HepG2 (cell line): ENCODE results near the gene PCGF2. TPM values are rescaled to one million over a fixed set of nuclear protein-coding genes. Genes with fewer than 3 reads are reported as not detected.
A peak's percentile ranks its signal among the peaks of the same experiment; 100 is the strongest.

Source experiments
- ATM ChIP-seq: fragments of 450-650 bp; IDR thresholded peaks from 2 replicates; pipeline ENCODE4 v1.7.1; 2017; ENCODE audit warnings: mild to moderate bottlenecking, borderline replicate concordance
- CREB3 ChIP-seq: sonication (generic); formaldehyde crosslinking; IDR thresholded peaks from 2 replicates; pipeline ENCODE4 v1.5.0; 2020; ENCODE audit warnings: missing genetic modification reagents
- DDIT3 ChIP-seq: sonication (generic); formaldehyde crosslinking; IDR thresholded peaks from 2 replicates; pipeline ENCODE4 v1.4.0; 2020; ENCODE audit warnings: mild to moderate bottlenecking, missing genetic modification reagents
- FOXA3 ChIP-seq: IDR thresholded peaks from 2 replicates; pipeline ENCODE4 v1.6.1; 2016; ENCODE audit warnings: missing genetic modification reagents, missing compliant biosample characterization
- KAT8 ChIP-seq: IDR thresholded peaks from 2 replicates; pipeline ENCODE4 v1.6.1; 2016; ENCODE audit warnings: missing genetic modification reagents, missing compliant biosample characterization
- MAF1 ChIP-seq: sonication (generic); formaldehyde crosslinking; IDR thresholded peaks from 2 replicates; pipeline ENCODE4 v1.5.0; 2020; ENCODE audit warnings: missing genetic modification reagents, borderline replicate concordance
- MTF1 ChIP-seq: sonication (generic); formaldehyde crosslinking; IDR thresholded peaks from 2 replicates; pipeline ENCODE4 v1.5.0; 2020; ENCODE audit warnings: missing genetic modification reagents
- MZF1 ChIP-seq: sonication (generic); formaldehyde crosslinking; IDR thresholded peaks from 2 replicates; pipeline ENCODE4 v1.8.1; 2023; ENCODE audit warnings: mild to moderate bottlenecking, missing genetic modification reagents, borderline replicate concordance
- NFYC ChIP-seq: IDR thresholded peaks from 2 replicates; pipeline ENCODE4 v1.6.1; 2016; ENCODE audit warnings: missing genetic modification reagents, missing compliant biosample characterization
- POLR2A ChIP-seq, 2 experiments: IDR thresholded peaks; 2 replicates each; pipeline ENCODE4 v1.6.1; 2011; ENCODE audit warnings: low read depth in 2 of 2, low read length in 2 of 2, mild to moderate bottlenecking in 1 of 2, moderate library complexity in 1 of 2; ENCODE audit not compliant: insufficient read depth in 1 of 2
- REL ChIP-seq: sonication (generic); formaldehyde crosslinking; conservative IDR thresholded peaks from 2 replicates; pipeline ENCODE4 v1.8.0; 2022; ENCODE audit warnings: mild to moderate bottlenecking, missing genetic modification reagents, moderate library complexity
- STAT5B ChIP-seq: sonication (generic); formaldehyde crosslinking; IDR thresholded peaks from 2 replicates; pipeline ENCODE4 v1.4.0; 2020; ENCODE audit warnings: missing genetic modification reagents
- ZBTB10 ChIP-seq: sonication (generic); formaldehyde crosslinking; IDR thresholded peaks from 2 replicates; pipeline ENCODE4 v1.4.0; 2020; ENCODE audit warnings: missing genetic modification reagents, borderline replicate concordance
- ZBTB20 ChIP-seq: sonication (generic); formaldehyde crosslinking; IDR thresholded peaks from 2 replicates; pipeline ENCODE4 v1.8.1; 2023; ENCODE audit warnings: missing genetic modification reagents, low read depth, mild to moderate bottlenecking, borderline replicate concordance
- ZEB1 ChIP-seq: IDR thresholded peaks from 2 replicates; pipeline ENCODE4 v1.6.1; 2012; ENCODE audit warnings: mild to moderate bottlenecking, low read depth, inconsistent platforms; ENCODE audit not compliant: insufficient replicate concordance
- ZNF234 ChIP-seq: sonication (generic); formaldehyde crosslinking; conservative IDR thresholded peaks from 2 replicates; pipeline ENCODE4 v1.5.1; 2020; ENCODE audit warnings: mild to moderate bottlenecking, missing genetic modification reagents
- ZNF326 ChIP-seq: sonication (generic); formaldehyde crosslinking; IDR thresholded peaks from 2 replicates; pipeline ENCODE4 v1.4.0; 2020; ENCODE audit warnings: missing genetic modification reagents, borderline replicate concordance
- ZNF547 ChIP-seq: sonication (generic); formaldehyde crosslinking; IDR thresholded peaks from 2 replicates; pipeline ENCODE4 v1.5.1; 2020; ENCODE audit warnings: mild to moderate bottlenecking, missing genetic modification reagents
- ZNF572 ChIP-seq: sonication (generic); formaldehyde crosslinking; IDR thresholded peaks from 2 replicates; pipeline ENCODE4 v1.5.1; 2020; ENCODE audit warnings: mild to moderate bottlenecking, missing genetic modification reagents
- ZNF607 ChIP-seq: sonication (generic); formaldehyde crosslinking; IDR thresholded peaks from 2 replicates; pipeline ENCODE4 v1.5.1; 2020; ENCODE audit warnings: missing genetic modification reagents, mild to moderate bottlenecking, borderline replicate concordance
- ZNF687 ChIP-seq: sonication (generic); formaldehyde crosslinking; IDR thresholded peaks from 2 replicates; pipeline ENCODE4 v1.5.1; 2020; ENCODE audit warnings: mild to moderate bottlenecking, missing genetic modification reagents, moderate library complexity
- ZNF746 ChIP-seq: sonication (generic); formaldehyde crosslinking; IDR thresholded peaks from 2 replicates; pipeline ENCODE4 v1.8.0; 2022; ENCODE audit warnings: mild to moderate bottlenecking, missing genetic modification reagents
- ZNF766 ChIP-seq: sonication (generic); formaldehyde crosslinking; IDR thresholded peaks from 2 replicates; pipeline ENCODE4 v1.5.0; 2020; ENCODE audit warnings: missing genetic modification reagents, borderline replicate concordance
- ZNF839 ChIP-seq: sonication (generic); formaldehyde crosslinking; IDR thresholded peaks from 2 replicates; pipeline ENCODE4 v1.4.0; 2020; ENCODE audit warnings: missing genetic modification reagents, mild to moderate bottlenecking, borderline replicate concordance
- polyA plus RNA-seq, 8 experiments: library from polyadenylated mRNA; depleted of rRNA in 3 of 8; stranded (reverse) in 7 of 8; unstranded in 1 of 8; fragments of >200 nt; fragmentation: Illumina TruSeq in 4 of 8; extraction: Trizol in 4 of 8; gene quantifications; 2 replicates each; pipeline versions ENCODE4 v1.2.1 to v1.2.3, GENCODE V29; 2011 to 2016; ENCODE audit warnings: low read depth in 4 of 8, missing spikeins in 1 of 8, mixed read lengths in 1 of 8; ENCODE audit not compliant: insufficient read depth in 1 of 8
- total RNA-seq, 5 experiments: library from RNA; depleted of rRNA; stranded (reverse); fragments of >200 nt; fragmentation: Illumina TruSeq; extraction: Trizol; gene quantifications; 2 replicates each; pipeline ENCODE4 v1.2.3, GENCODE V29; 2016; ENCODE audit warnings: low read depth in 1 of 5

The PCGF2 gene
- total and polyA plus RNA-seq, 2 of the 13 experiments (the other 11 are each of a cell fraction or from before 2014, with no cell fraction given): 11.6 to 29.4 TPM

- TF ChIP-seq ZNF234 (CRISPR knock-in tag) (no peak), ZNF547 (CRISPR knock-in tag) (no peak), ZNF687 (peak; percentile 49; the same call in 1 of the 2 replicates), POLR2A (IDR thresholded peaks at IDR 0.05; ENCODE audit: insufficient read depth in 1 of 2, low read depth in 2 of 2, low read length in 2 of 2) (peak in 1 of 2 experiments; percentile 58; a peak in 1 of 4 replicates), ZBTB10 (CRISPR knock-in tag) (no peak), MTF1 (CRISPR knock-in tag) (no peak), ZBTB20 (no peak), ZNF746 (CRISPR knock-in tag) (no peak), ZNF572 (CRISPR knock-in tag) (no peak), MAF1 (CRISPR knock-in tag) (peak; percentile 7; the same call in 1 of the 2 replicates), KAT8 (CRISPR knock-in tag) (no peak), FOXA3 (CRISPR knock-in tag) (no peak), NFYC (CRISPR knock-in tag) (no peak), ZEB1 (no peak), ATM (no peak), DDIT3 (no peak), MZF1 (CRISPR knock-in tag) (no peak), ZNF326 (no peak), REL (CRISPR knock-in tag) (no peak), ZNF839 (CRISPR knock-in tag) (no peak), CREB3 (CRISPR knock-in tag) (no peak), STAT5B (CRISPR knock-in tag) (no peak), ZNF607 (CRISPR knock-in tag) (no peak), ZNF766 (CRISPR knock-in tag) (no peak)
These were observed 19.8 kb downstream of the PCGF2 start (continued) for GRCh38 chr17:38728290-38728831.
